GM19468 (cell line): Measurements from ENCODE around the gene ADM.
A peak's percentile ranks its signal among the peaks of the same experiment; 100 is the strongest.

Source experiments
- ATAC-seq: cut with Tn5 transposase; IDR thresholded peaks from one replicate; pipeline ENCODE4 v1.9.1; 2021; ENCODE audit warnings: mild to moderate bottlenecking, moderate library complexity, moderate number of reproducible peaks; ENCODE audit not compliant: unreplicated experiment; ENCODE audit errors: extremely low read depth

ADM gene

GRCh38 chr11:10288881-10289764, 15.8 kb upstream of the ADM start:
- ATAC-seq = no peak

- ATAC-seq = no peak
Measured at GRCh38 chr11:10289765-10290380, 15.0 kb upstream of the ADM start.

GRCh38 chr11:10291801-10292638, 12.9 kb upstream of the ADM start:
- ATAC-seq = no peak

GRCh38 chr11:10293423-10294289, 11.2 kb upstream of the ADM start, which contains the start of gene SBF2:
SBF2 (minus strand) TSS chr11:10294219; CDS start chr11:10294069, 150 bp downstream.
- ATAC-seq = no peak

GRCh38 chr11:10294290-10294953, 10.5 kb upstream of the ADM start:
- ATAC-seq = no peak

GRCh38 chr11:10295064-10295901, 9.6 kb upstream of the ADM start:
- ATAC-seq = no peak

GRCh38 chr11:10298342-10298741, 6.5 kb upstream of the ADM start:
- peak; percentile 90 for ATAC-seq

GRCh38 chr11:10301656-10302358, 3.1 kb upstream of the ADM start:
- ATAC-seq = no peak

GRCh38 chr11:10302359-10302743, 2.5 kb upstream of the ADM start:
- no peak for ATAC-seq

GRCh38 chr11:10302744-10303557, 1.9 kb upstream of the ADM start:
- no peak for ATAC-seq

- ATAC-seq = no peak
Measured at GRCh38 chr11:10303558-10304363, 1.1 kb upstream of the ADM start.

GRCh38 chr11:10305262-10305963, 540 bp downstream of the ADM start:
- ATAC-seq = no peak

GRCh38 chr11:10305964-10306918, 1.4 kb downstream of the ADM start:
- no peak for ATAC-seq

GRCh38 chr11:10307022-10307399, 2.1 kb downstream of the ADM start:
- no peak for ATAC-seq
